ENCODE measurements around the gene SPATA9. TPM values are rescaled to one million over a fixed set of nuclear protein-coding genes. Genes with fewer than 3 reads are reported as not detected.

SPATA9 gene
- total RNA-seq, 1 experiment from 2014 or later, result 0.55 TPM

- DNase-seq, result no peak
- H3K4me2 ChIP-seq, result no peak overlapping the region
- H3K27ac ChIP-seq, result no peak overlapping the region
- no peak overlapping the region for H3K4me3 ChIP-seq
- peaks cover 13% of the 10 kb centered on the region; the same call in 1 of the 2 replicates for H3K27me3 ChIP-seq (ENCODE audit: insufficient read depth, low read depth)
- H3K36me3 ChIP-seq (ENCODE audit: low read depth), result no peaks in the 10 kb centered on the region
- no TSS peak for BruUV-seq (replicated peaks)
- intact Hi-C loops (cut with micrococcal nuclease; ENCODE audit: unreplicated experiment), result no loop called here
- H3K4me1 ChIP-seq (replicated peaks; ENCODE audit: insufficient read depth), result 0 out of 2 replicates have a peak, but pooled peaks cover 4% of the 10 kb centered on the region
- H4K20me1 ChIP-seq (ENCODE audit: insufficient read depth), result no peaks in the 10 kb centered on the region
- H3K9me3 ChIP-seq (ENCODE audit: insufficient read depth, low read depth), result no peaks in the 10 kb centered on the region
- TF ChIP-seq EZH2 (IDR thresholded peaks at IDR 0.05; ENCODE audit: low read depth), result no peak
- TF ChIP-seq, protein P1, sequence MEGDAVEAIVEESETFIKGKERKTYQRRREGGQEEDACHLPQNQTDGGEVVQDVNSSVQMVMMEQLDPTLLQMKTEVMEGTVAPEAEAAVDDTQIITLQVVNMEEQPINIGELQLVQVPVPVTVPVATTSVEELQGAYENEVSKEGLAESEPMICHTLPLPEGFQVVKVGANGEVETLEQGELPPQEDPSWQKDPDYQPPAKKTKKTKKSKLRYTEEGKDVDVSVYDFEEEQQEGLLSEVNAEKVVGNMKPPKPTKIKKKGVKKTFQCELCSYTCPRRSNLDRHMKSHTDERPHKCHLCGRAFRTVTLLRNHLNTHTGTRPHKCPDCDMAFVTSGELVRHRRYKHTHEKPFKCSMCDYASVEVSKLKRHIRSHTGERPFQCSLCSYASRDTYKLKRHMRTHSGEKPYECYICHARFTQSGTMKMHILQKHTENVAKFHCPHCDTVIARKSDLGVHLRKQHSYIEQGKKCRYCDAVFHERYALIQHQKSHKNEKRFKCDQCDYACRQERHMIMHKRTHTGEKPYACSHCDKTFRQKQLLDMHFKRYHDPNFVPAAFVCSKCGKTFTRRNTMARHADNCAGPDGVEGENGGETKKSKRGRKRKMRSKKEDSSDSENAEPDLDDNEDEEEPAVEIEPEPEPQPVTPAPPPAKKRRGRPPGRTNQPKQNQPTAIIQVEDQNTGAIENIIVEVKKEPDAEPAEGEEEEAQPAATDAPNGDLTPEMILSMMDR (conservative IDR thresholded peaks at IDR 0.05), result no peak
- H3K79me2 ChIP-seq (ENCODE audit: low read depth), result no peaks in the 10 kb centered on the region
- 0 out of 2 replicates have a peak, but pooled peaks cover 3% of the 10 kb centered on the region for H3F3A ChIP-seq (ENCODE audit: insufficient read depth, low read depth)
- CTCF ChIA-PET, result no interaction called here
- no peaks in the 10 kb centered on the region for H3K9me2 ChIP-seq (ENCODE audit: insufficient read depth)
- POLR2A ChIA-PET (ENCODE audit: unreplicated experiment), result no interaction called here
- H2AFZ ChIP-seq, result no peak overlapping the region
Measured at GRCh38 chr5:95623706-95624105, 59.1 kb downstream of the SPATA9 start.

DNA sequence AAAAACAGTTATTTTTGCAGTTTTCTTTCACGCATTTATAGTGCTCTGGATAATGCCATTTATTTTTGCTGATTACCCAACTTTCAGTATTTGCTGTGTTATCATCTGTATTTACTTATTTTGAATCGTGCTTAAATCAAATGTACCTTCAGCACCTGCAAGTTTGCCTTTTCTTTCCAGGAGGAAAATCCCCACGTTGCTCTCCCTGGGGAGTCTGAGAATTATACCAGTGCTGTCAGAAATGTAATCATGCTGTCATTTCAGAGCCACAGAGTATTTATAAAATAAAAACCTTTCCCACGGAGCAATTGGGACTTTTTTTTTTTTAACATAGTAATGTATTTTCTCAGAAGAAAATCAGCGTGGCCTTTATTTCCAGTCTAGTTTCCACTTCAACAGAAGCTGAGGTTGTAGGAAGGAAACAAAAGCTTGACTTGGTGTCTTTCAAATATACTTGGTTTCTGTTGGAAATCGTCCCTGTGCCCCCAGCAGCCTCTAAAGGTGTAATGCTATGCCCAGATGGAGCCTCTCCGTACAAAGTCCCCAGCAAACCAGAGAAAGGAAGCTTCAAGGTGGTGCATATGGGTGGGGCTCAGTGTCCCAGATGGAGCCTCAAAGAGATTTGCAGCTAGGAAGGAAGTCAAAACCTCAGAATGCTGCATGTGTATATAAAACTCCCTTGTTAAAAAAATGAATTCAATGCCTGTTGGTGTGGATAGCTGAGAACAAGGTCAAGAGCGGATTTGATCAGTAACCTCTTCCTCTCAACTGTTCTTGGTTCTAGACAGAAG lies 60.8 kb downstream of the SPATA9 start:
- Histone ChIP-seq H4K20me1 (ENCODE audit: insufficient read depth) (no peaks in the 10 kb centered on the region), H3K4me2 (no peak overlapping the region), H3K4me3 (no peak overlapping the region), H3K27me3 (ENCODE audit: insufficient read depth, low read depth) (peaks cover 13% of the 10 kb centered on the region; the same call in 1 of the 2 replicates), H3K9me3 (ENCODE audit: insufficient read depth, low read depth) (no peaks in the 10 kb centered on the region), H3K9me2 (ENCODE audit: insufficient read depth) (no peaks in the 10 kb centered on the region), H3K79me2 (ENCODE audit: low read depth) (no peaks in the 10 kb centered on the region), H3K27ac (no peak overlapping the region), H2AFZ (peak overlapping the region; percentile 73; the same call in 1 of the 2 replicates), H3K36me3 (ENCODE audit: low read depth) (no peaks in the 10 kb centered on the region), H3F3A (ENCODE audit: insufficient read depth, low read depth) (0 out of 2 replicates have a peak, but pooled peaks cover 3% of the 10 kb centered on the region), H3K4me1 (replicated peaks; ENCODE audit: insufficient read depth) (0 out of 2 replicates have a peak, but pooled peaks cover 4% of the 10 kb centered on the region)
- intact Hi-C loops (cut with micrococcal nuclease; ENCODE audit: unreplicated experiment), result no loop called here
- DNase-seq, result no peak
- CTCF ChIA-PET, result no interaction called here
- POLR2A ChIA-PET (ENCODE audit: unreplicated experiment), result interaction anchor here (0.6 to 0.7 kb wide), 2 partner anchors 90 to 220 kb away, joined by 3 to 4 read pairs; no protein-coding TSS in a partner anchor
- TF ChIP-seq EZH2 (IDR thresholded peaks at IDR 0.05; ENCODE audit: low read depth), result no peak
- TF ChIP-seq, protein P1 (conservative IDR thresholded peaks at IDR 0.05), result no peak
- BruUV-seq (replicated peaks), result no TSS peak

DNA sequence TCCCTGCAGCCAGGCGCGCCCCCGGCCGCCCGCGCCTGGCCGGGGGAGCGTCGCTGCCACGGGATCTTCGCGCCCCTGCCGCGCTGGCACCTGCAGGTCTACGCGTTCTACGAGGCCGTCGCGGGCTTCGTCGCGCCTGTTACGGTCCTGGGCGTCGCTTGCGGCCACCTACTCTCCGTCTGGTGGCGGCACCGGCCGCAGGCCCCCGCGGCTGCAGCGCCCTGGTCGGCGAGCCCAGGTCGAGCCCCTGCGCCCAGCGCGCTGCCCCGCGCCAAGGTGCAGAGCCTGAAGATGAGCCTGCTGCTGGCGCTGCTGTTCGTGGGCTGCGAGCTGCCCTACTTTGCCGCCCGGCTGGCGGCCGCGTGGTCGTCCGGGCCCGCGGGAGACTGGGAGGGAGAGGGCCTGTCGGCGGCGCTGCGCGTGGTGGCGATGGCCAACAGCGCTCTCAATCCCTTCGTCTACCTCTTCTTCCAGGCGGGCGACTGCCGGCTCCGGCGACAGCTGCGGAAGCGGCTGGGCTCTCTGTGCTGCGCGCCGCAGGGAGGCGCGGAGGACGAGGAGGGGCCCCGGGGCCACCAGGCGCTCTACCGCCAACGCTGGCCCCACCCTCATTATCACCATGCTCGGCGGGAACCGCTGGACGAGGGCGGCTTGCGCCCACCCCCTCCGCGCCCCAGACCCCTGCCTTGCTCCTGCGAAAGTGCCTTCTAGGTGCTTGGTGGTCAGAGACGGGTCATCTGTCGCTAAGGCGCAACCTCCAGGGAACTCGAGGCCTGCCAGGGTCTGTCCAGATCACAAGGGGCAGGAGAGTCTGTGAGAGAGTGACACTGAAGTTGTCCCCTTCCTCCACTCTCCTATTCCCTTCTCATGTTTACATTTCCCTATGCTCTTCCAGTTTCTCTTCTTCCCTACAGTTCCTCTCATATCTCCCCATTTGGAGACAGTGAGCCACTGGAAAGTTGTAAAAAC lies 61.6 kb downstream of the SPATA9 start:
- H4K20me1 ChIP-seq (ENCODE audit: insufficient read depth), result no peaks in the 10 kb centered on the region
- 0 out of 2 replicates have a peak, but pooled peaks cover 3% of the 10 kb centered on the region for H3F3A ChIP-seq (ENCODE audit: insufficient read depth, low read depth)
- H3K9me3 ChIP-seq (ENCODE audit: insufficient read depth, low read depth), result no peaks in the 10 kb centered on the region
- DNase-seq, result peak in 1 of 2 experiments; percentile 31
- POLR2A ChIA-PET (ENCODE audit: unreplicated experiment), result interaction anchor here (0.6 to 0.7 kb wide), 2 partner anchors 89 to 221 kb away, joined by 3 to 4 read pairs; no protein-coding TSS in a partner anchor
- peak overlapping the region; percentile 81 for H3K4me2 ChIP-seq
- CTCF ChIA-PET, result no interaction called here
- H3K27me3 ChIP-seq (ENCODE audit: insufficient read depth, low read depth), result peaks cover 13% of the 10 kb centered on the region; the same call in 1 of the 2 replicates
- peak overlapping the region; percentile 73 for H2AFZ ChIP-seq
- peak overlapping the region; percentile 60; the same call in 1 of the 2 replicates for H3K4me3 ChIP-seq
- H3K9me2 ChIP-seq (ENCODE audit: insufficient read depth), result no peaks in the 10 kb centered on the region
- TF ChIP-seq, protein P1 (conservative IDR thresholded peaks at IDR 0.05), result no peak
- no peak for TF ChIP-seq EZH2 (IDR thresholded peaks at IDR 0.05; ENCODE audit: low read depth)
- no peaks in the 10 kb centered on the region for H3K79me2 ChIP-seq (ENCODE audit: low read depth)
- no TSS peak for BruUV-seq (replicated peaks)
- H3K36me3 ChIP-seq (ENCODE audit: low read depth), result no peaks in the 10 kb centered on the region
- intact Hi-C loops (cut with micrococcal nuclease; ENCODE audit: unreplicated experiment), result no loop called here
- H3K27ac ChIP-seq, result no peak overlapping the region
- 0 out of 2 replicates have a peak, but pooled peaks cover 4% of the 10 kb centered on the region for H3K4me1 ChIP-seq (replicated peaks; ENCODE audit: insufficient read depth)

All from PC-9 (cell line).